HG02973 (cell line): Measurements from ENCODE around the gene ATP5F1E.
"Not testable (repeated sequence)": the region's sequence is repeated elsewhere in the genome, so short reads cannot be mapped to it uniquely, and the experiment has no call there.

ENCODE experiments used
- ATAC-seq: cut with Tn5 transposase; IDR thresholded peaks from one replicate; pipeline ENCODE4 v1.9.1; 2021; ENCODE audit warnings: moderate library complexity; ENCODE audit not compliant: unreplicated experiment

The ATP5F1E gene

GRCh38 chr20:58992911-58993310, 39.2 kb downstream of the ATP5F1E start:
- no peak for ATAC-seq

- no peak for ATAC-seq
These were observed 40.4 kb downstream of the ATP5F1E start for GRCh38 chr20:58991715-58992114.

GRCh38 chr20:58990651-58991445, 41.3 kb downstream of the ATP5F1E start:
- ATAC-seq, result no peak

GRCh38 chr20:58989196-58989595, 42.9 kb downstream of the ATP5F1E start:
- no peak for ATAC-seq

GRCh38 chr20:58988565-58988882, 43.6 kb downstream of the ATP5F1E start:
- ATAC-seq, result no peak

GRCh38 chr20:58987790-58988564, 44.2 kb downstream of the ATP5F1E start:
- ATAC-seq, result no peak

- no peak for ATAC-seq
These were observed 45.1 kb downstream of the ATP5F1E start for GRCh38 chr20:58986968-58987517.

GRCh38 chr20:58986286-58986967, 45.7 kb downstream of the ATP5F1E start:
- ATAC-seq, result no peak

GRCh38 chr20:58985656-58986055, 46.5 kb downstream of the ATP5F1E start:
- no peak for ATAC-seq

- no peak for ATAC-seq
These were observed 47.4 kb downstream of the ATP5F1E start for GRCh38 chr20:58984691-58985090.

GRCh38 chr20:58983115-58983468, 49.0 kb downstream of the ATP5F1E start:
- ATAC-seq, result not testable (repeated sequence)

GRCh38 chr20:58982406-58983114, 49.6 kb downstream of the ATP5F1E start:
- no peak for ATAC-seq

- peak; percentile 10 for ATAC-seq
These were observed 50.3 kb downstream of the ATP5F1E start for GRCh38 chr20:58981628-58982364.

- ATAC-seq, result peak; percentile 74
These were observed 51.2 kb downstream of the ATP5F1E start, which contains the start of gene NELFCD for GRCh38 chr20:58980711-58981627. Gene NELFCD (plus strand): TSS chr20:58981256. CDS start chr20:58981310, 54 bp downstream.

GRCh38 chr20:58978351-58979190, 53.6 kb downstream of the ATP5F1E start:
- ATAC-seq, result no peak

GRCh38 chr20:58976061-58976730, 55.9 kb downstream of the ATP5F1E start:
- ATAC-seq, result no peak
